HCT116 (cell line): ENCODE measurements around the gene MAP3K9. TPM values are rescaled to one million over a fixed set of nuclear protein-coding genes. Genes with fewer than 3 reads are reported as not detected.

Experiments used
- ATAC-seq: fragments of 200-7000 bp; cut with Tn5 transposase; 2 replicates; pipeline ENCODE4 v1.9.1; 2020; ENCODE audit warnings: mild to moderate bottlenecking, moderate library complexity
- Bru-seq: library from RNA; stranded (reverse); fragments of 400-500 nt; gene quantifications from one replicate; lab custom pipeline; 2021; lab: Mats Ljungman, UMichigan
- BruChase-seq, 2 experiments: library from RNA; stranded (reverse); fragments of 400-500 nt; gene quantifications; one replicate each; lab custom pipeline; 2021; lab: Mats Ljungman, UMichigan
- BruUV-seq: library from RNA; stranded (reverse); fragments of 400-500 nt; replicated peaks from 2 replicates; lab custom pipeline; 2021; lab: Mats Ljungman, UMichigan
- CTCF ChIA-PET: fragments of 300-600 bp; sonication (Branson Sonifier 250); formaldehyde crosslinking; loops from one replicate; lab custom pipeline; 2021; ENCODE audit warnings: antibody characterized with exemption; lab: Charles Lee
- POLR2A ChIA-PET: fragments of 300-600, 350-600 bp; sonication (Branson Sonifier 250); formaldehyde crosslinking; loops from one replicate; lab custom pipeline; 2021; ENCODE audit warnings: antibody characterized with exemption; lab: Charles Lee
- RAD21 ChIA-PET, 2 experiments: fragments of 300-600 bp; sonication (Branson Sonifier 250); formaldehyde crosslinking; loops; one replicate each; lab custom pipeline; 2023; ENCODE audit warnings: low total read pairs in 2 of 2; ENCODE audit not compliant: uncharacterized antibody in 2 of 2, unreplicated experiment in 2 of 2, low non-redundant PET in 1 of 2; lab: Charles Lee
- DNase-seq: peaks from one replicate; pipeline ENCODE4 v3.0.0-alpha.2; 2010; ENCODE audit warnings: low read depth, low spot score
- H2AFZ ChIP-seq: fragments of 200-600 bp; shearing (Covaris generic), sonication (generic); 2 replicates; pipeline ENCODE4 v1.6.1; 2017; ENCODE audit warnings: low read depth, mixed run types, mixed read lengths, antibody characterized with exemption, low read length; ENCODE audit not compliant: poor library complexity, severe bottlenecking
- H3K27ac ChIP-seq: 2 replicates; pipeline ENCODE4 v1.5.1; 2012; ENCODE audit warnings: low read depth, low read length
- H3K27me3 ChIP-seq: fragments of 200-600 bp; sonication (generic); 2 replicates; pipeline ENCODE4 v1.6.1; 2016; ENCODE audit warnings: mixed run types, low read length, mixed read lengths; ENCODE audit not compliant: insufficient read depth
- H3K36me3 ChIP-seq, 2 experiments: fragments of 200-500 bp in 1 of 2; fragments of 200-600 bp in 1 of 2; sonication (Bioruptor generic) in 1 of 2; sonication (generic) in 1 of 2; 2 replicates each; pipeline versions ENCODE4 v1.5.1 to v1.6.1; 2014 to 2016; ENCODE audit warnings: low read length in 2 of 2, inconsistent platforms in 1 of 2, mixed read lengths in 1 of 2, mixed run types in 1 of 2; ENCODE audit not compliant: insufficient read depth in 2 of 2, control insufficient read depth in 1 of 2
- H3K4me1 ChIP-seq, 2 experiments: fragments of 200-600 bp in 1 of 2; sonication (generic) in 1 of 2; 2 replicates each; pipeline versions ENCODE4 v1.5.1 to v1.6.1; 2012 to 2017; ENCODE audit warnings: low read length in 2 of 2, inconsistent platforms in 1 of 2, mild to moderate bottlenecking in 1 of 2, mixed read lengths in 1 of 2, mixed run types in 1 of 2, moderate library complexity in 1 of 2; ENCODE audit not compliant: insufficient read depth in 2 of 2, control insufficient read depth in 1 of 2
- H3K4me2 ChIP-seq: fragments of 200-600 bp; sonication (generic); 2 replicates; pipeline ENCODE4 v1.6.1; 2017; ENCODE audit warnings: mixed run types, low read length, mixed read lengths
- H3K4me3 ChIP-seq, 2 experiments: fragments of 200-600 bp in 1 of 2; sonication (generic) in 1 of 2; replicated peaks in 1 of 2; 2 replicates each; pipeline ENCODE4 v1.5.1; 2011 to 2016; ENCODE audit warnings: low read length in 2 of 2, control low read depth in 1 of 2, low read depth in 1 of 2, mild to moderate bottlenecking in 1 of 2, mixed read lengths in 1 of 2, mixed run types in 1 of 2
- H3K79me2 ChIP-seq: fragments of 200-600 bp; sonication (generic); 2 replicates; pipeline ENCODE4 v1.6.1; 2017; ENCODE audit warnings: mild to moderate bottlenecking, mixed run types, low read length, moderate library complexity, mixed read lengths; ENCODE audit not compliant: insufficient read depth
- H3K9ac ChIP-seq: fragments of 200-600 bp; sonication (generic); 2 replicates; pipeline ENCODE4 v1.6.1; 2016; ENCODE audit warnings: low read length, mixed read lengths
- H3K9me2 ChIP-seq: fragments of 200-600 bp; sonication (generic), shearing (Covaris generic); 2 replicates; pipeline ENCODE4 v1.6.1; 2017; ENCODE audit warnings: mixed run types, mild to moderate bottlenecking, moderate library complexity; ENCODE audit not compliant: insufficient read depth
- H3K9me3 ChIP-seq, 2 experiments: fragments of 200-500 bp in 1 of 2; fragments of 200-600 bp in 1 of 2; sonication (Bioruptor generic) in 1 of 2; sonication (generic) in 1 of 2; 2 replicates each; pipeline ENCODE4 v1.6.1; 2014 to 2017; ENCODE audit warnings: low read length in 2 of 2, mixed read lengths in 2 of 2, inconsistent platforms in 1 of 2, low read depth in 1 of 2, mild to moderate bottlenecking in 1 of 2, mixed run types in 1 of 2, moderate library complexity in 1 of 2; ENCODE audit not compliant: control insufficient read depth in 1 of 2, insufficient read depth in 1 of 2
- H4K20me1 ChIP-seq: fragments of 200-600 bp; sonication (generic), shearing (Covaris generic); 2 replicates; pipeline ENCODE4 v1.6.1; 2017; ENCODE audit warnings: mixed run types, mild to moderate bottlenecking, moderate library complexity; ENCODE audit not compliant: insufficient read depth
- EGR1 ChIP-seq: IDR thresholded peaks from 2 replicates; pipeline ENCODE4 v1.6.1; 2012; ENCODE audit warnings: low read depth
- ELF1 ChIP-seq: IDR thresholded peaks from 2 replicates; pipeline ENCODE4 v1.6.1; 2012; ENCODE audit warnings: low read depth, borderline replicate concordance
- POLR2AphosphoS5 ChIP-seq: IDR thresholded peaks from 2 replicates; pipeline ENCODE4 v1.6.1; 2011; ENCODE audit warnings: mild to moderate bottlenecking, low read depth, low read length, moderate library complexity
- SIN3A ChIP-seq: IDR thresholded peaks from 2 replicates; pipeline ENCODE4 v1.6.1; 2012; ENCODE audit warnings: low read depth
- SP1 ChIP-seq: IDR thresholded peaks from 2 replicates; pipeline ENCODE4 v1.6.1; 2012; ENCODE audit warnings: low read depth
- SRF ChIP-seq: IDR thresholded peaks from 2 replicates; pipeline ENCODE4 v1.6.1; 2012; ENCODE audit warnings: low read depth
- TCF7L2 ChIP-seq: IDR thresholded peaks from 2 replicates; pipeline ENCODE4 v1.7.0; 2011; ENCODE audit warnings: borderline replicate concordance, inconsistent platforms; ENCODE audit not compliant: insufficient read depth, insufficient read length; ENCODE audit errors: extremely low read depth
- YY1 ChIP-seq: IDR thresholded peaks from 2 replicates; pipeline ENCODE4 v1.6.1; 2011; ENCODE audit warnings: low read length, low read depth, moderate library complexity, mild to moderate bottlenecking; ENCODE audit not compliant: insufficient replicate concordance; ENCODE audit errors: extremely low read depth
- intact Hi-C: fragments of 100-400 bp; cut with micrococcal nuclease; formaldehyde crosslinking; loops from 2 replicates; pipeline ENCODE4 v1.10.0; 2022
- long read RNA-seq: library from polyadenylated mRNA; unstranded; transcript quantifications from one replicate; pipeline ENCODE4 v2.0.0, GENCODE V29; 2021; ENCODE audit not compliant: unreplicated experiment
- polyA plus RNA-seq: library from polyadenylated mRNA; unstranded; fragments of >200 nt; gene quantifications from 2 replicates; pipeline ENCODE4 v1.2.1, GENCODE V29; 2012; ENCODE audit warnings: missing spikeins
- total RNA-seq: library from RNA; stranded (reverse); gene quantifications from one replicate; pipeline ENCODE4 v1.2.1, GENCODE V29; 2021; ENCODE audit not compliant: unreplicated experiment
- TF ChIP-seq, protein P1 (sequence below): IDR thresholded peaks from 2 replicates; pipeline ENCODE4 v1.6.1; 2012; ENCODE audit warnings: low read depth
- TF ChIP-seq, protein P2 (sequence below): IDR thresholded peaks from 2 replicates; pipeline ENCODE4 v1.6.1; 2012

The MAP3K9 gene
- total RNA-seq (11.7 TPM), Bru-seq, nascent RNA (percentile 69 among the genes with signal in this experiment), BruChase-seq, experiment 1, labeled RNA remaining after a 6-hour chase (percentile 69 among the genes with signal in this experiment), BruChase-seq, experiment 2, labeled RNA remaining after a 2-hour chase (percentile 73 among the genes with signal in this experiment)
- polyA plus RNA-seq: 5.9 and 6.0 TPM in 2 replicates
- long read RNA-seq, full-length matches to known transcripts: 1 of 9 reads
- long read RNA-seq, partial matches to known transcripts: 2 of 9 reads
- long read RNA-seq, other reads (novel, unspliced or antisense): 6 of 9 reads

DNA sequence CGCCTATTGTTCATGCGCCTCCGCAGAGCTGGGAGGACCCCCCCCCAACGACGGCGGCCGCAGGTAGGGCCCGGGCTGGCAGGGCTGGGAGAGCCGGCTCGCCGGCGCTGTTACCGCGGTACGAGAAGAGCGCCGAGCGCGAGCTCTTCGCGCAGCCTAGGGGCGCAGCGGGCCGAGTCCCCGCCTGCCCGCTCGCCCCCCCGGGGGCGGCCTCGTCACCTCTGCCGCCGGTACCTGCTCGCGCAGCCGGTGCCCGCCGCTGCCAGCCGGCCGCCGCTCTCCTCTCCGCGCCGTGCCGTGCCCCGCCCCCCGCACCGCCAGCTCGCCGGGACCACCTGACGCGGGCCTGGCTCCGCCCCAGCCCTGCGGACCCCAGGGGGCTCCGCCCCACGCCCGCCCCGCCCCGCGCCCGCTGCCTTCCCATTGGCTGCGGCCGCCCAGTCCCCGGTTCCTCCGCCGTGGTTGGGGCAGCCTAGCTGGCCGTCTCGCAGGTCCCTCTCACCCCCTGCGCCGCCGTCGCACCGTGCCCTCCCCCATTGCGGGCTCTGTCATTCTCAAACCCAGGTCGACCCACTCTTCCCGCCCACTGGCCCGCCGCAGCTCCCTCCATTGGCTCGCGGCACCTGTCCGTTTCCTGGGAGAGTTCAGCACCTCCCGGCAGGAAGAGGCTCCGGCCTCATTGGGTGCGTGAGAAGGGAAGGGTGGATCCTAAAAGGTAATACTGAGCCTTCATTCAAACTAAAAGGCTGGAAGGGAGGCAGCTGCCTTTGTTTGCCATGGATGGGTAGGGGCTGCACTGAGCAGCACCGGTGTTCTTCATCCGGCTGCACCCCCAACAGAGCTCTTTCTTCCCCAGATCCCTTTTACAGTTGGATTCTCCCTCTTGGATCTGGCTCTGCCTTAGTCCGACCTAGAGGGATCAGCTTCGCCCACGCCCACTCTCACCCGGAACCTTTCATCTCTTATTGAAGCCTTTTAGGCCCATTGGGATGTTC lies at the start of gene MAP3K9:
Gene MAP3K9 (minus strand): TSS at position 289 of the 995 bp plus-strand sequence. CDS start 342 bp downstream, outside the sequence.
- peak within 1 kb of the TSS; percentile 77 for H3K4me2 ChIP-seq
- no peaks in the 10 kb centered on the region for H3K27me3 ChIP-seq
- TF ChIP-seq SIN3A: peak; percentile 55; the same call in 1 of the 2 replicates
- TF ChIP-seq YY1: no peak
- peak; percentile 78 for TF ChIP-seq EGR1
- no peak; the same call in 1 of the 2 replicates for TF ChIP-seq ELF1
- TF ChIP-seq TCF7L2: peak; percentile 81
- TF ChIP-seq, protein P1, sequence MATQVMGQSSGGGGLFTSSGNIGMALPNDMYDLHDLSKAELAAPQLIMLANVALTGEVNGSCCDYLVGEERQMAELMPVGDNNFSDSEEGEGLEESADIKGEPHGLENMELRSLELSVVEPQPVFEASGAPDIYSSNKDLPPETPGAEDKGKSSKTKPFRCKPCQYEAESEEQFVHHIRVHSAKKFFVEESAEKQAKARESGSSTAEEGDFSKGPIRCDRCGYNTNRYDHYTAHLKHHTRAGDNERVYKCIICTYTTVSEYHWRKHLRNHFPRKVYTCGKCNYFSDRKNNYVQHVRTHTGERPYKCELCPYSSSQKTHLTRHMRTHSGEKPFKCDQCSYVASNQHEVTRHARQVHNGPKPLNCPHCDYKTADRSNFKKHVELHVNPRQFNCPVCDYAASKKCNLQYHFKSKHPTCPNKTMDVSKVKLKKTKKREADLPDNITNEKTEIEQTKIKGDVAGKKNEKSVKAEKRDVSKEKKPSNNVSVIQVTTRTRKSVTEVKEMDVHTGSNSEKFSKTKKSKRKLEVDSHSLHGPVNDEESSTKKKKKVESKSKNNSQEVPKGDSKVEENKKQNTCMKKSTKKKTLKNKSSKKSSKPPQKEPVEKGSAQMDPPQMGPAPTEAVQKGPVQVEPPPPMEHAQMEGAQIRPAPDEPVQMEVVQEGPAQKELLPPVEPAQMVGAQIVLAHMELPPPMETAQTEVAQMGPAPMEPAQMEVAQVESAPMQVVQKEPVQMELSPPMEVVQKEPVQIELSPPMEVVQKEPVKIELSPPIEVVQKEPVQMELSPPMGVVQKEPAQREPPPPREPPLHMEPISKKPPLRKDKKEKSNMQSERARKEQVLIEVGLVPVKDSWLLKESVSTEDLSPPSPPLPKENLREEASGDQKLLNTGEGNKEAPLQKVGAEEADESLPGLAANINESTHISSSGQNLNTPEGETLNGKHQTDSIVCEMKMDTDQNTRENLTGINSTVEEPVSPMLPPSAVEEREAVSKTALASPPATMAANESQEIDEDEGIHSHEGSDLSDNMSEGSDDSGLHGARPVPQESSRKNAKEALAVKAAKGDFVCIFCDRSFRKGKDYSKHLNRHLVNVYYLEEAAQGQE: no peak
- peak; percentile 92 for TF ChIP-seq SP1
- no peak; the same call in 1 of the 2 replicates for TF ChIP-seq SRF
- TF ChIP-seq, protein P2, sequence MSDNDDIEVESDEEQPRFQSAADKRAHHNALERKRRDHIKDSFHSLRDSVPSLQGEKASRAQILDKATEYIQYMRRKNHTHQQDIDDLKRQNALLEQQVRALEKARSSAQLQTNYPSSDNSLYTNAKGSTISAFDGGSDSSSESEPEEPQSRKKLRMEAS: peak; percentile 58; the same call in 1 of the 2 replicates
- peak; percentile 45 for TF ChIP-seq POLR2AphosphoS5
- ChIA-PET RAD21 (interaction anchor here (0.8 to 1.2 kb wide), 3 partner anchors 8 to 168 kb away, joined by 3 to 13 read pairs (median 3); partner anchors contain the start of gene TTC9 (in 1 of the 2)), POLR2A (interaction anchor here (0.6 to 1.8 kb wide), 12 partner anchors 9 to 1862 kb away, joined by 3 to 6 read pairs (median 3); no protein-coding TSS in a partner anchor), CTCF (interaction anchor here (1.2 to 2.0 kb wide), 4 partner anchors 9 to 186 kb away, joined by 4 to 23 read pairs (median 8); partner anchors contain the start of gene PCNX1)
- H3K4me1 ChIP-seq: peaks cover 17 to 29% of the 10 kb centered on the region in 2 experiments
- no peaks in the 10 kb centered on the region for H4K20me1 ChIP-seq
- no TSS peak for BruUV-seq
- H3K9ac ChIP-seq: peak within 1 kb of the TSS; percentile 75
- no peaks in the 10 kb centered on the region for H3K9me3 ChIP-seq
- H3K4me3 ChIP-seq: peak within 1 kb of the TSS; percentile 75 to 79
- H3K27ac ChIP-seq: peak within 1 kb of the TSS; percentile 71
- no peaks in the 10 kb centered on the region for H3K36me3 ChIP-seq
- no peaks in the 10 kb centered on the region for H3K9me2 ChIP-seq
- intact Hi-C loops: no loop called here
- peak; percentile 92 for ATAC-seq
- DNase-seq: peak; percentile 96
- peak within 1 kb of the TSS; percentile 55 for H2AFZ ChIP-seq
- peaks cover 36% of the 10 kb centered on the region for H3K79me2 ChIP-seq
